Measurements from ENCODE around the gene ZCCHC3.

GRCh38 chr20:258269-258858 lies 39.0 kb upstream of the ZCCHC3 start:
- TF ChIP-seq CTCF (IDR thresholded peaks at IDR 0.05), result no peak
- TF ChIP-seq ZNF423 (CRISPR knock-in tag; IDR thresholded peaks at IDR 0.05), result no peak
- no peak for TF ChIP-seq ETV6 (CRISPR knock-in tag; IDR thresholded peaks at IDR 0.05)
- no peak for TF ChIP-seq E2F5 (CRISPR knock-in tag; IDR thresholded peaks at IDR 0.05)
- no peak for TF ChIP-seq SP1 (CRISPR knock-in tag; conservative IDR thresholded peaks at IDR 0.05)
- no peak for TF ChIP-seq NR2C2 (CRISPR knock-in tag; IDR thresholded peaks at IDR 0.05)
- TF ChIP-seq CREB1 (CRISPR knock-in tag; IDR thresholded peaks at IDR 0.05), result no peak

All from WTC11 (cell line).